ENCODE measurements around the gene FAM83G. TPM values are rescaled to one million over a fixed set of nuclear protein-coding genes. Genes with fewer than 3 reads are reported as not detected.

FAM83G gene
- total and polyA plus RNA-seq, 8 donors, result 5.6 to 12.9 (median 9.4) TPM

GRCh38 chr17:18967916-18968315, 36.6 kb downstream of the FAM83G start:
- Histone ChIP-seq H3K9me3 (no peaks in the 10 kb centered on the region), H3K27me3 (no peaks in the 10 kb centered on the region), H3K4me3 (no peak overlapping the region), H3K27ac (peak overlapping the region in 2 of 4 donors; percentile 37 to 46), H3K36me3 (peaks cover 0 to 8% (median 0%) of the 10 kb centered on the region in 3 donors), H3K4me1 (no peaks in the 10 kb centered on the region)
- TF ChIP-seq CTCF (IDR thresholded peaks at IDR 0.05), result no peak
- FAIRE-seq (no peak), ATAC-seq (peak in 3 of 4 donors; percentile 37 to 76 (median 46)), DNase-seq (peak in 2 of 6 donors; percentile 21 to 38)
- 42 to 53% methylated on average over 4 of the region's 4 CpGs for WGBS, 2 donors
- intact Hi-C loops (cut with DNase I), result no loop called here

GRCh38 chr17:18966831-18967624, 37.5 kb downstream of the FAM83G start:
- WGBS, 2 donors, result 62 to 73% methylated on average over 19 of the region's 19 CpGs
- DNase-seq (peak in 2 of 6 donors; percentile 41 to 61), FAIRE-seq (no peak), ATAC-seq (peak in 3 of 4 donors; percentile 15 to 22 (median 18))
- H3K4me1 ChIP-seq, result no peaks in the 10 kb centered on the region
- peak overlapping the region in 1 of 4 donors; percentile 34 for H3K27ac ChIP-seq
- H3K4me3 ChIP-seq, result no peak overlapping the region
- no peaks in the 10 kb centered on the region for H3K27me3 ChIP-seq
- no peak for TF ChIP-seq CTCF (IDR thresholded peaks at IDR 0.05)
- peaks cover 0 to 8% (median 0%) of the 10 kb centered on the region in 3 donors for H3K36me3 ChIP-seq
- intact Hi-C loops (cut with DNase I), result no loop called here
- no peaks in the 10 kb centered on the region for H3K9me3 ChIP-seq

- peak in 4 of 6 donors; percentile 26 to 61 (median 46) for DNase-seq
- Histone ChIP-seq H3K27me3 (no peaks in the 10 kb centered on the region), H3K4me3 (no peak overlapping the region), H3K27ac (peak overlapping the region in 3 of 4 donors; percentile 8 to 17 (median 10)), H3K9me3 (no peaks in the 10 kb centered on the region), H3K4me1 (no peaks in the 10 kb centered on the region), H3K36me3 (peaks cover 0 to under 1% (median 0%) of the 10 kb centered on the region in 3 donors)
- WGBS, 2 donors, result 50 to 56% methylated on average over 14 of the region's 14 CpGs
- intact Hi-C loops (cut with DNase I), result no loop called here
- FAIRE-seq, result no peak
- TF ChIP-seq CTCF (IDR thresholded peaks at IDR 0.05), result no peak
- ATAC-seq, result peak in 2 of 4 donors; percentile 36 to 40
Observed at GRCh38 chr17:18965530-18966236, 38.9 kb downstream of the FAM83G start.

GRCh38 chr17:18964550-18964949, 40.0 kb downstream of the FAM83G start:
- FAIRE-seq, result no peak
- no peak overlapping the region for H3K4me3 ChIP-seq
- ATAC-seq, result no peak
- no peaks in the 10 kb centered on the region for H3K36me3 ChIP-seq
- 85 to 88% methylated on average over 9 of the region's 9 CpGs for WGBS, 2 donors
- no peak overlapping the region for H3K27ac ChIP-seq
- peak in 3 of 6 donors; percentile 11 to 45 (median 43) for DNase-seq
- no peaks in the 10 kb centered on the region for H3K9me3 ChIP-seq
- H3K4me1 ChIP-seq, result no peaks in the 10 kb centered on the region
- no peaks in the 10 kb centered on the region for H3K27me3 ChIP-seq
- TF ChIP-seq CTCF (IDR thresholded peaks at IDR 0.05), result no peak
- intact Hi-C loops (cut with DNase I), result no loop called here

All from pancreas (tissue), 10 donors.